IMR-90 (cell line): ENCODE data around the gene SV2C.

Experiments used
- MAFK ChIP-seq: IDR thresholded peaks from 2 replicates; pipeline ENCODE4 v1.6.1; 2012; ENCODE audit warnings: low read depth, low read length, improper control_type of control experiment
- MAZ ChIP-seq: IDR thresholded peaks from 2 replicates; pipeline ENCODE4 v1.6.1; 2012; ENCODE audit warnings: low read depth, mild to moderate bottlenecking, low read length, improper control_type of control experiment, moderate library complexity, borderline replicate concordance
- SMC3 ChIP-seq: fragments of 150-350 bp; IDR thresholded peaks from 2 replicates; pipeline ENCODE4 v1.6.1; 2016; ENCODE audit warnings: low read depth, mild to moderate bottlenecking, antibody characterized with exemption, low read length, moderate library complexity

GRCh38 chr5:76207120-76207519 is 123.9 kb downstream of the SV2C start:
- TF ChIP-seq SMC3: no peak
- no peak for TF ChIP-seq MAFK
- no peak for TF ChIP-seq MAZ
